NCI-H524 (cell line): ENCODE measurements around the gene CD38.
"Not testable (repeated sequence)": the region's sequence is repeated elsewhere in the genome, so short reads cannot be mapped to it uniquely, and the experiment has no call there.

Experiments used
- DNase-seq, 2 experiments: peaks; one replicate each; lab custom pipeline; 2025; lab: John Stamatoyannopoulos, UW

CD38 gene

DNA sequence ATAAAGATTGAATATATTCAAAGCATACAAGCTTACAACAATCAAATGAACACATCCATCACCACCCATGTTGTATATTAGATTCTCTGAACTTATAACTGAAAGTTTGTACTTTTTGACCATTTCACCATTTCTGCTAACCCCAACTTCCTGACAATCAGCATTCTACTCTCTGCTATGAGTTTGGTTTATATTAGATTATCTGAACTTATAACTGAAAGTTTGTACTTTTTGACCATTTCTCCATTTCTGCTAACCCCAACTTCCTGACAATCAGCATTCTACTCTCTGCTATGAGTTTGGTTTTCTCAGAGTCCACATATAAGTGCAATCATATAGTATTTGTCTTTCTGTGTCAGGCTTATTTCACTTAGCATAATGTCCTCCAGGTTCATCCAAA, 15.7 kb upstream of the CD38 start:
- DNase-seq, result not testable (repeated sequence)

DNA sequence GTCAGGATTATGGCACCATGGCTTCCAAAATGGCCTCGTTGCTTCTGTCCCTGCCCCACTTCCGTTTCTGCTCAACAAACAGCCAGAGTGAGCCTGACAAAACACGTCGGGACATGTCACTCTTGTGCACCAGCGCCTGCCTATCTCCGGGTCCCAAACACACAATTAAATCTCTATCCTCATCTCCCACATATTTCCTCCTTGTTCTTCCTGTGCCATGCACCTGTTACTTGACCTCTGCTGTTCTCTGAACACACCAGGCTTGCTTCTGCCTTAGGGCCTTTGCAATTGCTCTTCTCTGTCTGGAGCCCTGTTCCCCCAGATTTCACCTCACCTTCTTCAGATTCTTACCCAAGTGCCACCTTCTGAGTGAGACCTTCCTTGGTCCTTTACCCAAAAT, 12.7 kb upstream of the CD38 start:
- DNase-seq, result no peak

DNA sequence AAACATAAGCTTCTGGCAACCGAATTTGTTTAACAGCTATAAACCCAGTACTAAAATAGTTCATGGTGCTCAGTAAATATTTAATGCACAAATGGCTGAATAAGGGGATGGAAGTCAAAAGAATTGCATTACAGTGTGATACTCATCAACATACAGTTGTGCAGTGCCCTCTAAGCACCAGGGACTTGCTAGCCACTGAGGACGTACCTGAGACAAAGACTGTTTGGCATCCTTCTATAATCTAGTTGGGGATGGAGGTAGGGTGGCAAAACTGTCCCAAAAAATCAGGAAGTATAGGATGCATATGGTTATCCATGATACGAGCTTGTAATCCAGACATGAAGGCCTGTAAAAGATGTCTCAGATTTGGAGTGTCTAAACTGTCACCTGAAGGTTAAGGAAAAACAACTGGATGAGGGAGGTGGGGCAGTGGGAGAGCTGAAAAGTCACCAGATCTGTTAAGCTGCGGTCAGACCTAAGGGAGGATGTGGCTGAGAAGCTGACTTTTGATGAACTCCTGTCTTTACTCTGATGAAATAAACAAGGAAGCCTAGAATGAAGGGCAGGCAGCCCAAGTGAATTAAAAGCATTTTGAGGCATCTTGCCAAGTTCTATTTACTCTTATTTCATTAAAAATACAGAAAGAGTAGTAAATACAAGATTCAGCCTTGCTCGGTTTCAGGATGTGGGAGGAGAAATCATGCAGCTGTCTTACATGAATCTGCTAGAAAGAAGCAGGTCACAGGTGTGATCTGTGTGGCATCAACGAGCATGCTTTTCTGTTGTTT, 12.0 kb upstream of the CD38 start:
- DNase-seq, result no peak

DNA sequence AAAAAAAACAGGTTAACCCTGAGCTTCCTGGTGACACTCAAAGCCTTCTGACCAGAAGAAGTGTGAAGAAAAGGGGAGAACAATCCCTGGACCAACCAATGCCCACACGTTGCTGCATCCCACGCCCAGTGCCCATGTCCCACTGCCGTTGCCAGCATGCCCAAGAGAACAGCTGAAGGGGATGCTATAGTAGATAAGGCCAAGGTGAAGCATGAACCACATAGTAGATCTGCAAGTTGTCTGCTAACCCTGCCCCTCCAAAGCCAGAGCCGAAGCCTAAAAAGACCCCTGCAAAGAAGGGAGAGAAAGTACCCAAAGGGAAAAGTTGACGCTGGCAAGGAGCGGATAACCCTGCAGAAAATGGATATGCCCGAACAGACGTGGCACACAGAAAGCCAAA, 11.3 kb upstream of the CD38 start:
- no peak for DNase-seq

DNA sequence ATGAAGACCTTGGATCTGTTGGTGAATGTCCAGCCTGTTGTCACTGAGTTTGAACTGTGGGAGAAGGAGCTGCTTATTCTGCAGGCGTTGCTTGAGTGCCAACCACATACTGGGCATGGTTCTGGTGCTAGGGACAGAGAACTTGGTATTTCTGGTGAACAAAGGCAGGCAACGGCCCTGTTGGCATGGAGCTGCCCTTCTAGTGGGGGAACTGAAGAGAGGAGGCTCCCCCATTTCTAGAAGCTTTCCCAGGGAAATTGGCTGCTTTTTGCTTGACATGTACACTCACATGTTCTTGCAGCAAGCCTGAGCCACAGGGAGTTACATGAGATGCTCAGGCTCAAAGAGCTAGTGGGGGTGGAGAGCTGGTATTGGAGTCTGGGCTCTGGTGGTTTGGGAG, 8.9 kb upstream of the CD38 start:
- DNase-seq, result no peak

DNA sequence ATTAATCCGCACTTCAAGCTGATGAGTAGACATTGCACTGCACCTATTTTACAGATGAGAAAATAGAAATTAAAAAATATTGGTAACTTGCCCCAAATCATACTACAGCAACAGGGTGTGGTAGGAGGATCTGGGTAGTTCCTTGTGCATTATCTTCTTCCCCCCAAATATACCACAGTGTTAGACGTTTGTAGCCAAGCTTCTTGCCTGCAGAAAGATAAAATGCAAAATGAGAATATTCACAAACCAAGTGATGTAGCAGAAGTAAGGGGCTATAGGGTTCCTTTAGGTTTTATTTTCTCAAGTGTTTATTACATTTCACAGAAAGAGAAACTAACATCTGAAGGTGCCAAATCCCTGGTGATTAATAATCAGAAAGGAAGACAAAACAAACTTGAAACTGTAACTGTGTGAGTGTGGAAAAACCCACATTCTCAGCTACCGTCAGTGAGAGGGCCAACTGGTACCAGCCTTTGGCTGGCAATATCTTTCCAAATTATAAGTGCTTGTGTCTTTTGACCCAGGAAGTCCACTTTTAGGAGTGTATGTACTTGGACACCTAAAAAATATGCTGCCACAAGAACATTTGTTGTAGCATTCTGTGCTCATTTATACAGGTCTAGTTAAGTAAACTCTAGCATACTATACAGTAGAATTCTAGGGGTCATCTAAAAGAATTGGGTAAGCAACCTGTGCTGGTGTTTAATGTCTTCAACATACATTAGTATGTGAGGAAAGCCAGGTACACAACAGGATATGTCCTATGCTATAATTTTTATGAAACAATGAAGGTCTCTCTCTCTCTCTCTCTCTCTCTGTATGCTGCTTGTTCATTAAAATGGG, 6.7 kb upstream of the CD38 start:
- no peak for DNase-seq

DNA sequence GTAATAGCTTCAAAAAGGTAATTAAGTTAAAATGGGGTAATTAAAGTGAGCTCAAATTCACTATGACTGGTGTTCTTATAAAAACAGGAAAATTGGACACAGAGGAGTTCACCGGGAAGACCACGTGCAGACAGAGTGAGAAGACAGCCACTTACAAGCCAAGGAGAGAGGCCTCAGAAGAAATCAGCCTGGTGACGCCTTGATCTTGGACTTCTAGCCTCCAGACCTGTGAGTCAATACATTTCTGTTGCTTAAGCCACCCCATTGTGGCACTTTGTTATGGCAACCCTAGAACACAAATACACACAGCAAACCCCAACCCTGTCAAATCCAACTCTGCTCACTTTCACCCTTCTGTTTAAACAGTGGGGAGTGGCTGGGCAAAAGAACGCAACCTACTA, 4.1 kb upstream of the CD38 start:
- no peak for DNase-seq

DNA sequence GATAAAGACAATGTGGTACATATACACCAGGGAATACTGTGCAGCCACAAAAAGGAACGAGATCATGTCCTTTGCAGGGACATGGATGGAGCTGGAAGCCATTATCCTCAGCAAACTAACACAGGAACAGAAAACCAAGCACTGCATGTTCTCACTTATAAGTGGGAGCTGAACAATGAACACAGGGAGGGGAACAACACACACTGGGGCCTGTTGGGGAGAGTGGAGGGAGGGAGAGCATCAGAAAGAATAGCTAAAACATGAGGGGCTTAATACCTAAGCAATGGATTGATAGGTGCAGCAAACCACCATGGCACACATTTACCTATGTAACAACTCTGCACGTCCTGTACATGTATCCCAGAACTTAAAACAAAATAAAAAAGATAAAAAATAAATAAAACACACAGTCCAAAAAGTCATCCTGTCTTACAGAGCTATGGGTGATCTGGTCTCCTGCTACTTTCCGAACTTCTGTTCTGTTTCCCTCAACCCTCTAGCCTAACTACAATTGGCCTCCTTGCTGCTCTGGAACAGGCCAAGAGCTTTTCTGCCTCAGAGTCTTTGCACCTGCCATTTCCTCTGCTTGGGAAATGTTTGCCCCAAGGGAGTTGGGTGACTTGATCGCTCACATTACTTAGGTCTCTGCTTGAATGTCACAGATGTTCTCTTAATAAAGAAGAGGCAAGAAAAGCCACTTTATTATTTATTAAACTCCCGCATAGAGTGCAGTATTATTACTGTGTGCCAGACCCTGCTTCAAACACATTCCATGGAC, 1.1 kb upstream of the CD38 start:
- peak; percentile 40 to 74 for DNase-seq

DNA sequence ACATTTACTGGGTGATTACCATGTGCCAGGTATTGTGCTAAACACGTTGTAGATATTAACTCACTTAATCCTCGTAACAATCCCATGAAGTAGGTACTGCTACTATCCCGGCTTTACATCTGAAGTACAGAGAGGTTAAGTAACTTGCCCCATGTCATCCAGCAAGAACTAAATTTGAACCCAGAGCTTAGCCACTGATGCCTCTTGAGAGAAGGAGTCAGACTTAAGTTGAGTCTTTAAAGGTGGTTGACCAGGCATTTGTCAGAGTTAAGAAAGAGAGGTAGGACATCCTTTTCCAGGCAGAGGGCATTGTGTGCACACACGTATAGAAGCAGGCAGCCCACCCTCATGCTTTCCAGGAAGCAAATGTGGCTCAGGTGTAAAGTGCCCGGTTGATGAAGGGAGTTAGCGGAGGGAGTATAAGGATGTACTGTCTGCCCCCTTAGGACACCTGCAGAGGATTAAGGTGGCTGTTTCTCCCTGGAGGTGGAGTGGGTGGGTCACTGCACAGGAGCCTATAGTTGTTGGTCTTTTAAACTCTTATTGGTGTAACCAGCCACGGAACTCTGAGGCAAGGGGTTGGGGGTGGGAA, 335 bp upstream of the CD38 start:
- DNase-seq, result no peak

DNA sequence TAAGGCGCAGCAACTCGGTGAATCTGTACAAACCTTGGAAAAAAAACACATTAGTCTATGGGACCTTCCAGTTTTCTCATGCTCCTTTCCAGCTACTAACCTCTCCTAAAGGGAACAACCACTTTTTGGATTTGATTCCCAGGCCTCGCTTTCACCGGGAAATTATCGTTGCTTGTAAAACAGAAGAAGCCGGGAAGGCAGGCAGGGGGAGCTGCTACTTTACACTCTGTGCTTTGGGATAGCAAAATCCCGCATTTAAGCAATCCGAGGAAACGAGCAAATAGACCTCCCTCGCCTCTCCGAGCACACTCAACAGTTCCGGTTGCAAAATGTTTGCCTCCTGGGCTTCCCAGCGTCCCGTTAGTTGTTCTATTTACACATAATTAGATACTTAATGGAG, 1.2 kb downstream of the CD38 start:
- DNase-seq, result peak; percentile 33 to 70

DNA sequence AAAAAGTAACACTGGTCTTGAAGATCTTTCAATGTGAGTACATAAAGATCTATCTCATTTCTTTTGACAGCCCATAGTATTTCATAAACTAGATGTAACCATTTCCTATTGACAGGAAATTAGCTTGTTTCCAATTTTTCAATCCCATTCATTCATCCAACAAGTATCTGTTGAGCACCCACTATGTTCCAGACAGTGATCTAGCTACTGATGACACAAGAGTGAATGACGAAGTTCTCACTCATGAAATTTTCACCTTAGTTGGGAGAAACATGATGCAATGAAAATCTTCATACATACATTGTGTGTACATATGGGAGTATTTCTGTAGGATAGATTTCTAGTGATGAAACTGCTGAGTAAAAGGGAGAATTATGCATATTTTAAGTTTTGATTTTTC, 1.7 kb downstream of the CD38 start:
- DNase-seq, result no peak

DNA sequence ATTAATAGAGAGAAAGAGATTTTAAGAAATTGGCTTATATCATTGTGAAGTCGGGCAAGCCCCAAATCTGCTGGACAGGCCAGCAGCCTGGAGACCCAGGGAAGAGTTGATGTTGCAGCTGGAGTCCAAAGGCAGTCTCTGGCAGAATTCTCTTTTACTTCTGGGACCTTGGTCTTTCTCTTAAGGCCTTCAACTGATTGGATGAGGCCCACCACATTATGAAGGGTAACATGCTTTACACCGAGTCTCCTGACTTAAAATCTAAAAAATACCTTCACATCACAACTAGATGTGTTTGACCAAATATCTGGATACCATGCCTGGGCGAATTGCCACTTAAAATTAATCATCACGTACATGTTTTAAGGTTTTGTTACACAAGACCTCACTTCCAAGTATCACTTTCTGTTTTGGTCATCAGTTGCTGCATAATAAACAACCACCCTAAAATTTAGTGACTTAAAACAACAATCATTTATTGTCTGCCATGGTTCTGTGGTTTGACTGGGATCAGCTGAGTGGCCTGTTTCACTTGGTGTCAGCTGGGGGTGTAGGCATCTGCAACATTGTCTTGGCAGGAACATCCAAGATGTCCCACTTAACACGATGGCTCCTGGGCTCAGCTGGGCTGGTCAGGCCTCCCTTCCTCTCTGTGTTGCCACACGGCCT, 3.4 kb downstream of the CD38 start:
- DNase-seq, result no peak

DNA sequence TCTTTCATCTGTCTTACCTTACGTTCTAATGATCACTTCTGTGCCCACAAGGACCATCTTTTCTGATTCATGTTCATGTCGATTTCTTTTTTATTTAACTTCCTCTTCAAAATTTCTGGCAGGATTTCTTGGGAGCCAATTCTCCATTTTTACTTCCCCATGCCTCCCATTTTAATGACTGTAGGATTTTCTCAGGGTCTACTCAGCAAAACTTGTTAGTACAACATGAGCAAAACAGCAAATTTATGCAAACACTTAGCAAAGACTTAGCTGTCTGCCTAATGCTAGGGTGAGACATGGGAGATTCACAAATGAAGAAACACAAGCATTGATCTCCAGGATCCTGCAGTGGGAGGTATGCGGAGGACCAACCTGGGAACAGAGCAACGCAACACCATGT, 5.5 kb downstream of the CD38 start:
- DNase-seq, result no peak

DNA sequence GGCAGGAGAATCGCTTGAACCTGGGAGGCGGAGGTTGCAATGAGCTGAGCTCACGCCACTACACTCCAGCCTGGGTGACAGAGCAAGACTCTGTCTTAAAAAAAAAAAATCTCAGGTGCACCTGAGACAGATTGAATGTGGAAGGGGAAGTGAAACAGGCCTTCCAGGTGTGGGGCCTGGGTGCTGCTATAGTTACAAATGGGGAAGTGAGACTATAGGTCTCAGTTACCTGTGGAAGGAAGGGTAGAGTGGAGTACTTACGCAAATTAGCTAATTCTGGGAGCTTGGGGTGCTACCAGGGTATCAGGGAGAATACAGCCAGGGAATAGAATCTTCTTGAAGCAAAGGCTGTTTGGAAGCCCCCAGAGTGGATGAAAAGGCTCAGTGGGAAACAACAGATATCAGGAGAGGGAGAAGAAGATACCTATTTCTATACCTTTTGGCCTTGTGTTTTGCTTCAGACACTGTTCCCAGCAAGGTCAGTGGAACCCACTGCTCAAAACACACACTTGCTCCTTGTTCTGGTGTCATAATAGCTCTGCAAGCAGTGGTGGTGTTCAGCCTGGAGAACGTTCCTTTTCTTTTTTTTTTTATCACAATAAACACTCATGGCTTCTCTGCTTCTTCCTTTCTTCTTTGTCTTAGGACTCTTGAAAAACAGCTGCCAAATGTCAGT, 7.0 kb downstream of the CD38 start:
- DNase-seq, result no peak

DNA sequence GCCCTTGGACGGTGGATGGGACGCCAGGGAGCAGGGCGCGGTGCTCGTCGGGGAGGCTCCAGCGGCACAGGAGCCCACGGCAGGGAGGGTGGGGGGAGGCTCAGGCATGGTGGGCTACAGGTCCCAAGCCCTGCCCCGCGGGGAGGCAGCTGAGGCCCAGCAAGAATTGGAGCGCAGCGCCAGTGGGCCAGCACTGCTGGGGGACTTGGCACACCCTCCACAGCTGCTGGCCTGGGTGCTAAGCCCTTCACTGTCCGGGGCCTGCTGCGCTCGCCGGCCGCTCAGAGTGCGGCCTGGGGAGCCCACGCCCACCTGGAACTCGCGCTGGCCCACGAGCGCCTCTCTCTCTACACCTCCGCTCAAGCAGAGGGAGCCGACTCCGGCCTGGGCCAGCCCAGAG, 8.6 kb downstream of the CD38 start:
- DNase-seq, result no peak

DNA sequence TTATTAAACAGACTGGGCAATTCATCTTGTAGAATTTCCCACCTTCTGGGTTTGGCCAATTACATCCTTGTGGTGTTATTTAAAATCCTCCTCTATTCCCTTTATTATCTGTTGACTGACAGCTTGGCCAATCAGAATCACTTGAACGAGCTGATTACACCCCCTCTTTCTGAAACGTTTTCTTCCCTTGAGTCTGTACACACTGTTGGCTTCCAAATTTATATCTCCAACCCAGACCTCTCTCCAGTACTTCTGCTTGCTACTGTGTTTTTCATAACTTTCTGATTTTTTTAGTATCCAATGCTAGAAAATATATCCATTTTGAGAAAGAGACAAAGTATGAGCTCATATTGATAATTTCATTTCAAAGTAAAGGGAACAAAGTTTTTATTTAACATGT, 14.8 kb downstream of the CD38 start:
- DNase-seq, result peak; percentile 23 to 64

DNA sequence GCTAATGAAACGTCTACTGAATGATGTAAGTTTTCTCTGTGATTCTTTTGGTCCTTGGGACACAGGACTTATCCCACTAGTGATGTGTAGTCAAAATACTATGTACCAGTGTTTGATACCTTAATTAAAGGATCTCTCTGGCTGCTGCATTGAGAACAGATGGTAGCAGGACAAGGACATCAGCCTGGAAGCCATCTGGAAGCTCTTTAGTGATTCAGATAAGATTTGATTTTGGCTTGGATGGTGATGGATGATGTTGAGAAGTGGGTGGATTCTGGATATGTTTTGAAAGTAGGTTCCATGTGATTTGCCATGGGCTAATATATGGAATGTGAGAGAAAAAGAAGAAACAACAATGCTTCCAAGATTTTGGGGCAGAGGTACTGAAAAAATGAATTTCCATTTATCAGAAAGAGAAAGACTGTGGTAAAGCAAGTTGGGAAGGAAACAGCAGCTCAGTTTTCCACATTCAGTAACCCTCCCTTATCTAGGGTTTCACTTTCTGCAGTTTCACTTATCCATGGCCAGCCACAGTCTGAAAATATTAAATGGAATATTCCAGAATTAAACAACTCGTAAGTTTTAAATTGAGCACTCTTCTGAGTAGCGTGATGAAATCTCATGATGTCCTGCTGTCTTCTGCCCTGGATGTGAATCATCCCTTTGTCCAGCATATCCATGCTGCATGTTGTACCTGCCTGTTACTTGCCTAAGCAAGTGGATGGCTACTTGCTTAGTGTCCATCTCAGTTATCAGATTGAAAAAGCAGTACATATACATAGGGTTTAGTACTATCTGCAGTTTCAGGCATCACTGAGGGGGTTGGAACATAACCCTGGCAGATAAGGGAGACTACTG, 15.6 kb downstream of the CD38 start:
- DNase-seq, result peak; percentile 84 to 94

DNA sequence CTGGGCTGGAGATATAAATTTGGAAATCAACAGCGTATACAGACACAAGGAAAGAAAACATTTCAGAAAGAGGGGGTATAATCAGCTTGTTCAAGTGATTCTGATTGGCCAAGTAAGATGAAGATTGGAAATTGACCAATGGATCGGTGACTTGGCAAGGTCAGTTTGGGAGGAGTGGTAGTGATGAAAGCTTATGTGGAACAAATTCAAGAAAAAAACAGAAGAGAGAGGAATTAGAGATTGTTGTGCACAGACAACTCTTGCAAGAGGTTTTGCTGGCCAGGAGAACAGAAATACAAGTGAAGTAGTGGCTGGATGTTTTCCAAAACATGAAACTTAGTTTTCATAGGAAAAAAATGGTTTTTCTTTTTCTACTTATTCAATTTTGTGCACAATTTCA, 16.3 kb downstream of the CD38 start:
- DNase-seq, result no peak

DNA sequence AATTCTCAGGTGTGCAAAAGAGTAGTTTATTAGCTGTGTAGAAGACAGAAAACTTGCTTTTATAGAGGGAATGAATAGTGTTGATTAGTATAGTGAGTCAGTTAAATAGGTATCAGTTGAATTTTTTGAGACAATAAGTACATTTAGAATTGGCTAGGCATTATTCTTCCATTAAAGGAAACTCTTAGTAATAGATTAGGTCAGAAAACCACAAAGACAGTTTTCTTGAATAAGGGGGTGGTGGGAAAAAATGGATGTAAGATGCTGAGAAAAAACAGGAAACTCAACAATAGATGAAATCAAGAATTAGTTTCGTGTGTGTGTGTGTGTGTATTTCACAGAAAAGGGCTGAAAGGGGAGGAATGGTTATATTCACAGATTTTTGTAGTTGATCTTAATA, 16.8 kb downstream of the CD38 start:
- DNase-seq, result no peak

DNA sequence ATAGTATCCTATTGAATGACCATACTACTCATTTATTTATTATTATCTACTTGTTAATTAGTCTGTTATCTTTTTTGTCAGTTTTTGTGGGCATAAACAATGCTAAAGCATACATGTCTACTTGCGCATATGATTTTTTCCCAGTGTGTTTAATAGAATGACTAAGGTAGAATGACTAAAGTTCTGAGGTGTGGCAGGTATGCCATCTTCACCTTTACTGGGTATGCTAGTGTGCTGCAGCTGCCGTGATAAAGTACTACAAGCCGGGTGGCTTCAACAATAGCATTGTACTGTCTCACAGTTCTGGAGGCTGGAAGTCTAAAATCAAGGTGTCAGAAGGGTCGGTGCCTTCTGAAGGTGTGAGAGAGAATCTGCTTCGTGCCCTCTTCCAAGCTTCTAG, 19.2 kb downstream of the CD38 start:
- no peak for DNase-seq
